Transverse colon (tissue), 4 donors: ENCODE results near the gene ACTR3C.

Source experiments
- POLR2A ChIP-seq: fragments of 450-650 bp; IDR thresholded peaks from one replicate; pipeline ENCODE4 v1.6.1; 2016; ENCODE audit warnings: antibody characterized with exemption, mild to moderate bottlenecking, moderate library complexity
- POLR2AphosphoS5 ChIP-seq, 3 donors: sonication (generic); formaldehyde crosslinking; IDR thresholded peaks; one replicate each; pipeline ENCODE4 v1.6.1; 2016; ENCODE audit warnings: antibody characterized with exemption in 3 of 3
- TF ChIP-seq, protein P1 (sequence below), 5 experiments: fragments of 200-600 bp in 3 of 5; fragments of 450-650 bp in 2 of 5; sonication (generic) in 3 of 5; IDR thresholded peaks; 1 replicate in 2 of 5; 2 replicates in 3 of 5; pipeline ENCODE4 v1.5.1; 2016 to 2017; ENCODE audit warnings: antibody characterized with exemption in 5 of 5, inconsistent platforms in 3 of 5, mild to moderate bottlenecking in 2 of 5, moderate library complexity in 1 of 5

DNA sequence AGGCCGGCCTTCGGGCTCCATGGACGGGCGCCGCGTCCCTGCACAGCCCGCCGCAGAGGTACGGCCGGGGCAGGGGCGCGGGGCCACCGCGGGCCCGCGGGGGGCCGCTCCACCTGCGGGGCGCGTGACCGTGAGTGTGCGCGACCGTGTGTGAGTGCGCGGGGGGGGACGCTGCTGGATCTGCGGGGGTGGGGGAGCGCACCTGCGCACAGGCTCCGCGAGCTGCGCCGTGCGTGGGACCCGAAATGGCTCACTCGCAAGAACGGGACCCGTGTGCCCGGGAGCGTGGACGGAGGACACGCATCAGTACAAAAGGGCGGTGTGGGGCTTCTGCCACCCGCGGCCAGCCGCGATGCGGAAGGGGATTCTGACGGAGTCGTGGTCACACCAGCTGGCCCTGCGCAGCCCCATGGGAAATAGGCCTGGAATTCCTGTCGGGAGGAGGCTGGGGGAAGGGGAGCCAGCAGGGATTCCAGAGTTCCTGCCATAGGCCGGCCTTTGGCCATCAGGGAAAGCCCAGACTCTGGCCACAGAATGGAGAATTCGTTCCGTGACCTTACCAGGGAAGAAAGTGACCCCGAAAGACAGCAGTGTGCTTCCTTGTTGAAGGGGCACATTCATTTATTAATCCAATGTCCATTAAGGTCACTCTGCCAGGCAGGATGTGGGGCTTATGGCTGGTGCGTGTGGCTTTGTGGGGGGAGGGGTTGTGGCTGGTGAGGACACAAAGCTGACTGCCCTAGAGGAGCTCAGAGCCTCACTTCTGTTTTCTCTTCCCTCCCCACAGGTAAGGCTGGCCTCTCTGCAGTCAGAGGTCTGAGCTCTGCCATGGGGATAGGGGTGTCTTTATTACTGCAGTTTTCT is 45.8 kb upstream of the ACTR3C start:
- TF ChIP-seq, protein P1, sequence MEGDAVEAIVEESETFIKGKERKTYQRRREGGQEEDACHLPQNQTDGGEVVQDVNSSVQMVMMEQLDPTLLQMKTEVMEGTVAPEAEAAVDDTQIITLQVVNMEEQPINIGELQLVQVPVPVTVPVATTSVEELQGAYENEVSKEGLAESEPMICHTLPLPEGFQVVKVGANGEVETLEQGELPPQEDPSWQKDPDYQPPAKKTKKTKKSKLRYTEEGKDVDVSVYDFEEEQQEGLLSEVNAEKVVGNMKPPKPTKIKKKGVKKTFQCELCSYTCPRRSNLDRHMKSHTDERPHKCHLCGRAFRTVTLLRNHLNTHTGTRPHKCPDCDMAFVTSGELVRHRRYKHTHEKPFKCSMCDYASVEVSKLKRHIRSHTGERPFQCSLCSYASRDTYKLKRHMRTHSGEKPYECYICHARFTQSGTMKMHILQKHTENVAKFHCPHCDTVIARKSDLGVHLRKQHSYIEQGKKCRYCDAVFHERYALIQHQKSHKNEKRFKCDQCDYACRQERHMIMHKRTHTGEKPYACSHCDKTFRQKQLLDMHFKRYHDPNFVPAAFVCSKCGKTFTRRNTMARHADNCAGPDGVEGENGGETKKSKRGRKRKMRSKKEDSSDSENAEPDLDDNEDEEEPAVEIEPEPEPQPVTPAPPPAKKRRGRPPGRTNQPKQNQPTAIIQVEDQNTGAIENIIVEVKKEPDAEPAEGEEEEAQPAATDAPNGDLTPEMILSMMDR (IDR thresholded peaks at IDR 0.05): no peak
- TF ChIP-seq POLR2A: peak; percentile 35
- TF ChIP-seq POLR2AphosphoS5 (IDR thresholded peaks at IDR 0.05): no peak
